RPMI8226 (cell line): ENCODE results near the gene FBXO31.

Experiments
- DNase-seq: peaks from one replicate; pipeline ENCODE4 v3.0.0-alpha.2; 2015

Gene FBXO31, protein sequence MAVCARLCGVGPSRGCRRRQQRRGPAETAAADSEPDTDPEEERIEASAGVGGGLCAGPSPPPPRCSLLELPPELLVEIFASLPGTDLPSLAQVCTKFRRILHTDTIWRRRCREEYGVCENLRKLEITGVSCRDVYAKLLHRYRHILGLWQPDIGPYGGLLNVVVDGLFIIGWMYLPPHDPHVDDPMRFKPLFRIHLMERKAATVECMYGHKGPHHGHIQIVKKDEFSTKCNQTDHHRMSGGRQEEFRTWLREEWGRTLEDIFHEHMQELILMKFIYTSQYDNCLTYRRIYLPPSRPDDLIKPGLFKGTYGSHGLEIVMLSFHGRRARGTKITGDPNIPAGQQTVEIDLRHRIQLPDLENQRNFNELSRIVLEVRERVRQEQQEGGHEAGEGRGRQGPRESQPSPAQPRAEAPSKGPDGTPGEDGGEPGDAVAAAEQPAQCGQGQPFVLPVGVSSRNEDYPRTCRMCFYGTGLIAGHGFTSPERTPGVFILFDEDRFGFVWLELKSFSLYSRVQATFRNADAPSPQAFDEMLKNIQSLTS

GRCh38 chr16:87383505-87384161, at the start of gene FBXO31:
Gene FBXO31 (minus strand): TSS chr16:87383776. CDS start chr16:87383744, 32 bp downstream.
- DNase-seq = peak; percentile 88

DNA sequence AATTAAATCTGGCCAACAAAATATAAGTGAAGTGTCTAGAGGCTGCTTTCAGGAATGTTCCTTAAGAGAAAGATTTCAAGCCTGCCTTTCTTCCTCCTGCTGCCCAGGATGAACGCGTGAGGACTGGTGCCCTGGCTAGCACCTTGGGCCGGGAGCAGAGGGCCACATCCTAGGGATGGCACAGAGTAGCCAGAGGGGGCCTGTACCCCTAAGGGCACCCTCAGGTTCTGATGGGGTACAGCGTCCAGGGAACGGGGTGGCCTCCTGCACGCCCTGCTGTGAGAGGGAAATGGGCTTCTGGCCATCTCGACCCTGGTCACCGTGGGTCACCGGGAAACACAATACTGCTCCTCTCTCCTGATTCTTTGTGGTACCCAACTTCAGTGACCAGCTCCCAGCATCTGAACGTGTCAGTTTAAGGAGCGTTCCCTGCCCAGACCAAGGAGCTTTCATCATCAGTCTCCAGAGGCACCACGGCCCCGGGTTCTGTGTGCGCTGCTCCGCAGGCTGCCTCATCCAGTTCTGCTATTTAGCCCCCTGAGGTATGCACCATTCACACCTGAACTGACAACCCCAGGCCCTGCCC, 48.8 kb upstream of the FBXO31 start:
- DNase-seq = no peak

- DNase-seq = no peak
These were observed 48.4 kb upstream of the FBXO31 start for GRCh38 chr16:87431926-87432325.

GRCh38 chr16:87426423-87427215, 43.0 kb upstream of the FBXO31 start:
- DNase-seq = no peak

GRCh38 chr16:87425941-87426340, 42.4 kb upstream of the FBXO31 start:
- DNase-seq = no peak

- DNase-seq = no peak
These were observed 40.7 kb upstream of the FBXO31 start for GRCh38 chr16:87424266-87424665.

DNA sequence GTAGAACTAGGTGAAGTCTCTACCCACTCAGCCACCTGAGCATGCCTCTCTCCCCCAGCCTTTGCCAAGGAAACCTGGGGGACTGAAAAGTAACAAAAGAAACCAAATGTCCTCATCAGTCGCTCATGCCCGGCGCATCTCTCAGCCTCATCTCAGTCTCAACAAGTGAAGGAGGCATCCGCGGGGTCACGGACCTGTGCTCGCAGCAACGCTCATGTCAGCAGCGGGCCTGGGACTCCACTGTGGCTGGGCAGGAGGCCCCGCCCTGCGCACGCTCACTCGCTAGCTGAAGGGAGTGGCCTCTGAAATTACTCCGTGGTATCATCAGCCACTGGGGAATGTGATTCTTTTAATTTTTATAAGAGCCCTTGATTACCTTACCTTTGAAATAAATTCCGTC, 39.9 kb upstream of the FBXO31 start:
- no peak for DNase-seq

- DNase-seq = no peak
These were observed 38.5 kb upstream of the FBXO31 start for GRCh38 chr16:87422106-87422505.

DNA sequence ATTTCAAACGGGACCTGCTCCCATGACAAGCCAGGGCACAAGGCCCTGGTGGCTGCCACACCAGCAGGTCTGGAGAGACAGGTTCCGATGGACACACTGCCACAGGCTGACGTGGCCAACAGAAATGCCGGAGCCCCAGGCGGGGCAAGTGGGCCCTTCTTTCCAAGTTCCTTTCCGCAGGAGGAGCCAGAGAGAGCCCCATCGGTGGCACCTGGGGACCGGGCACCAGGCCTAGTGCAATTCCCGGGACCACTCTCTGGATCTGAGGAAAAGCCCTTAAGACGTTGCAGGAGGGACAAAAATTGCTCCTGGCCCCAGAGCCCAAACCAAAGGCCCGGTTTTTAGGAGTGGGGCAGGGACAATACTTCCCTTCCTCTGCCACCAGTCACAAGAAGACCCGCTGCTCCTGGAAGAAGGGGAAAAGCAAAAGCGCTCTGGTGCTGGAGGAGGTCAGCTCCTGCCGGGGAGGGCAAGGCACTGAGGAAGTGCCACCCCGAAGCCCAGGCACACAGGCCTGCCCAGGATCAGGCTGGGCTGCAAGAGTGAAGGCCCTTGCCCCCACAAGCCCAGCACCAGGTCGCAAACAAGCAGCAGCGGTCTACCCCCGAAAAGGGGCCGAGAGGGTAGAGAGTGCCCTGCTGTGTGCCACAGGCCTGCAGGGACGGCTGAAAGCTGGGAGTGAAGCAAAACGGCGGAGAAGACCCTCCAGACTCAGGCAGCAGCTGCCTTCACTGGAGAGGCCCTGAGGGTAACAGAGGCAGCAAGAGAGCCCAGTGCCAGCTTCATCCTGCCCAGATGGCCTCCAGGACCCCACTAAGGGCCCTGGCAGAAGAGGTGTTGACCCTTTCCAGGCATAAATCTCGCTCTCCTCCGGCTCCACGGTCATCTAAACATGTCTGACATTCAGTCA, 37.7 kb upstream of the FBXO31 start:
- no peak for DNase-seq

DNA sequence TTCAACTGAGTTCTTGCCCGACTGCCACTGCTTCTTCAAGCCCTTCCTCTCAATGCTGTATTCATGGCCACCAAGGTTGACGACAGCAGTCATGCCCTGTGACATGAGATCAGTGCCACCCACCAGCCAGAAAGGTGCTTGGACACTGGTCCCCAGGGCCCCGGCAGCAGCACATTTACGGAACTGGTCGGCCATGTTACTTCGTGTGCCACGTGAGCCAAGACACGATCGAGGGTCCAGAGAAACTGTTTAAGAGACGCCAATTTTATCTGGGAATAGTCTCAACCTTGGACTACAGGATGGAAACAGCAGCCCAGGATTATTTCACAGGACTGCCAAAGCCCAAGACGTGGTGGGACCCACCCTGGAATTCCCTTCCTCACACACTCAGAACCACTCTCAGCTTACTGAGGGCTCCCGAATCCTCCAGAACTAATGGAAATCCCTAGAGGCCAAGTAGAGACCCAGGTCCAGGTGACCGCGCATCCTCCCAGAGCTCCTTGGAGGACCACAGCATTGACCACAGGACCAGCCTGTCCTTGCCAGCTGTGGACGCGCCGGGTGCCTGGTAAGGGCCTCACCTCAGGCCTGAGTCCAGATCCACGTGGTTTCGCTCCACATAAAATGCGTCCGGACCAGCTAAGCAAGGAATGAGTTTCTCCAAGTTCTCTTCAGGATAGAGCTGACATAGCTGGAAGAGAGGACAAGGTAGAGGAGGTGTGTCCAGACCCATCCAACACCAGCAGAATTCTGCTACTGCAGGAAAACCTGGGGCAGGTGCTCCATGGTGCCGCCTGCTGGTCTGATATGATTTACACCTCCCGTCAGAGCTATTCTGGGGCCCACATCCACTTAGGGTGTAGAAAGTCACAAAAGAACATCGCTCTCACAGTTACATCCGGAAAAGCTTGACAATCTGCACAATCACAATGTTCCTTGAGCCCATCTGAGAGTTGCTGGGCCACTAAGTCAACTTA, 36.7 kb upstream of the FBXO31 start:
- DNase-seq = no peak

GRCh38 chr16:87418644-87419043, 35.1 kb upstream of the FBXO31 start:
- no peak for DNase-seq

DNA sequence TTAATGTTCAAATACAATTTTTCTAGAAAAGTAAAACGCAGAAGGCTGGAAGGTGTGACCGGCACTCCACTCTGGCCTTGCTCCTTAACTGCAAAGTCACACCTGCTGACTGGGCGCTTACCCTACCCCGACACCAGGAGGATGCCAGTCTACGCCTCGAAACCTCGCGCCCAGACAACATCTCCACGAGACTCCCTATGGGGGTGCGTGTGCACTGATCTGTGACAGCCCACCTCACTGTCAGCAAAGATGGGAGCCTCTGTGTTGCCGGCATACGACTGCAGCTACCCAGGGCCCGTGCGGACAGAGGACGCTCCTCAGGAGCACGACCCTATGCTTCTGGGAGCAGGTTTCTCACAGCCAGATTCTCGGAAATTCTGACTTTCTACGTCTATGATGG, 34.6 kb upstream of the FBXO31 start:
- no peak for DNase-seq

- DNase-seq = no peak
These were observed 33.9 kb upstream of the FBXO31 start for GRCh38 chr16:87417528-87417910.

- peak; percentile 7 for DNase-seq
These were observed 33.4 kb upstream of the FBXO31 start for GRCh38 chr16:87416826-87417527.

GRCh38 chr16:87415441-87415840, 31.9 kb upstream of the FBXO31 start:
- DNase-seq = no peak

DNA sequence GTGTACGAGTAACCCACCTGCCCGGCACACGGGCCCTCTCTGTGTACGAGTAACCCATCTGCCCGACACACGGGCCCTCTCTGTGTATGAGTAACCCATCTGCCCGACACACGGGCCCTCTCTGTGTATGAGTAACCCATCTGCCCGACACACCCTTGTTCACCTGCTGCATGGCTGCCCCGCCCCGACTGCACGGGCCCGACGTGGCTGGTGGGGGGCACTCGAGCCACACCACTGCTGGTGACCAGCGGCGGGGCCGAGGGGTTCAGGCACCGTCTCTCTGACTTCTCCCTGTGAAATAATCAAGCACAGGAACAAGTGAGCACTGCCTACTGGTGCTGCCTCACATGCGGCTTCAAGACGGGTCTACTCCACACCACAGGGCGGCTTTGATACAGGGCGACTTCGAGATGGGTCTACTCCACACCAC, 30.7 kb upstream of the FBXO31 start:
- no peak for DNase-seq

GRCh38 chr16:87412996-87413421, 29.4 kb upstream of the FBXO31 start:
- no peak for DNase-seq

GRCh38 chr16:87412371-87412995, 28.9 kb upstream of the FBXO31 start:
- no peak for DNase-seq
